HCT116 (cell line): ENCODE data around the gene SMPX.

Source experiments
- CTCF ChIP-seq, 3 experiments: fragments of 200-600 bp in 1 of 3; sonication (generic) in 1 of 3; IDR thresholded peaks in 2 of 3; conservative IDR thresholded peaks in 1 of 3; 2 replicates each; pipeline ENCODE4 v1.5.1; 2012 to 2017; ENCODE audit warnings: low read depth in 2 of 3, low read length in 2 of 3, antibody characterized with exemption in 1 of 3, borderline replicate concordance in 1 of 3, control low read depth in 1 of 3, mild to moderate bottlenecking in 1 of 3, mixed read lengths in 1 of 3, mixed run types in 1 of 3, moderate library complexity in 1 of 3; ENCODE audit not compliant: insufficient read depth in 1 of 3
- JUND ChIP-seq: IDR thresholded peaks from 2 replicates; pipeline ENCODE4 v1.6.1; 2012
- YY1 ChIP-seq: IDR thresholded peaks from 2 replicates; pipeline ENCODE4 v1.6.1; 2011; ENCODE audit warnings: low read length, low read depth, moderate library complexity, mild to moderate bottlenecking; ENCODE audit not compliant: insufficient replicate concordance; ENCODE audit errors: extremely low read depth

- no peak for TF ChIP-seq JUND
- no peak for TF ChIP-seq YY1
- TF ChIP-seq CTCF (IDR thresholded peaks at IDR 0.05 in 2 of 3, conservative IDR thresholded peaks at IDR 0.05 in 1 of 3; ENCODE audit: borderline replicate concordance in 1 of 3, insufficient read depth in 1 of 3, low read depth in 2 of 3, low read length in 2 of 3): no peak
Observed at GRCh38 chrX:21711129-21711847, 46.6 kb downstream of the SMPX start.
